Globus pallidus (tissue), 1 donor: ENCODE measurements around the gene MOSPD3.
"Not testable (repeated sequence)": the region's sequence is repeated elsewhere in the genome, so short reads cannot be mapped to it uniquely, and the experiment has no call there.

ENCODE experiments used
- DNase-seq: peaks from one replicate; pipeline ENCODE4 v3.0.0-alpha.2; 2015; ENCODE audit warnings: low spot score

The MOSPD3 gene, protein sequence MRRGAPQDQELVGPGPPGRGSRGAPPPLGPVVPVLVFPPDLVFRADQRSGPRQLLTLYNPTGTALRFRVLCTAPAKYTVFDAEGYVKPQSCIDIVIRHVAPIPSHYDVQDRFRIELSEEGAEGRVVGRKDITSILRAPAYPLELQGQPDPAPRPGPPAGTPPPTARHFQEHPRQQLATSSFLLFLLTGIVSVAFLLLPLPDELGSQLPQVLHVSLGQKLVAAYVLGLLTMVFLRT

DNA sequence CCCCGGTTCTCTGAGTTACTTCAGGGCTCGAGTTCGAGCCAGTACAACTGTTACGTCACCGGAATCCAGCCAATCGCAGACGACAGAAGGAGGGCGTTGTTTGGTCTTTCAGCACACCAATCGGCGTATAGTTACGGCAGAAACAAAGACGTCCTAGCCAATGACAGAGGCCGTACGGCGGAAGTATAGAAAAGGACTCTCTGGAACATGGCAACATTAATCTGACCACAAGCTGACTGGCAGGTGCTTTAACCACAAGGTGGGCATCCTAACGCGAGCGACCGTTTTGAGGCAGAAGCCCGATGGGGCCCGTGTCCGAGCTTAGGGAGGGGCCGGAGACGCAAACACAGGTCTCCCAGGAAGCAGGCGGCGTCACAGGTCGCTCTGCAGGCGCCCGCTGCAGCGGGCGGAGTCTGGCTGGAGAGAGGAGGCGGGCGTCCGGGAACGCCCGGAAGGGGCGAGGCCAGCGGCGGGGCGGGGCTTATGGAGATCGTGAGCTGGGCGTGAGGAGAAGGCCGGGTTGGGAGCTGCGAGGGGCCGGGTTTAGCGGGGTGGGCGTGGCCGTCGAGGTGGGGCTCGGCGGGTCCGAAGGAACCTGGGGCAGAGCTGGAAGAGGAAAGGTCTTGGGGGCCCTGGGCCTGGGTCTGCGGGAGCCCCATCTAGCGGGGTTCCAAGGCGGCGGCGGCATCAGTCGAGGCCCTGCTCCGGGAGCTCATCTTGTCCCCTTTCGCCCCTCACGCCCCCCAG is at the start of gene MOSPD3:
Gene MOSPD3, plus strand, starts transcription at position 558 of the 747 bp plus-strand sequence. CDS start 252 bp downstream, outside the sequence.
- DNase-seq: peak; percentile 100

GRCh38 chr7:100563100-100563564 is 49.2 kb upstream of the MOSPD3 start:
- no peak for DNase-seq

DNA sequence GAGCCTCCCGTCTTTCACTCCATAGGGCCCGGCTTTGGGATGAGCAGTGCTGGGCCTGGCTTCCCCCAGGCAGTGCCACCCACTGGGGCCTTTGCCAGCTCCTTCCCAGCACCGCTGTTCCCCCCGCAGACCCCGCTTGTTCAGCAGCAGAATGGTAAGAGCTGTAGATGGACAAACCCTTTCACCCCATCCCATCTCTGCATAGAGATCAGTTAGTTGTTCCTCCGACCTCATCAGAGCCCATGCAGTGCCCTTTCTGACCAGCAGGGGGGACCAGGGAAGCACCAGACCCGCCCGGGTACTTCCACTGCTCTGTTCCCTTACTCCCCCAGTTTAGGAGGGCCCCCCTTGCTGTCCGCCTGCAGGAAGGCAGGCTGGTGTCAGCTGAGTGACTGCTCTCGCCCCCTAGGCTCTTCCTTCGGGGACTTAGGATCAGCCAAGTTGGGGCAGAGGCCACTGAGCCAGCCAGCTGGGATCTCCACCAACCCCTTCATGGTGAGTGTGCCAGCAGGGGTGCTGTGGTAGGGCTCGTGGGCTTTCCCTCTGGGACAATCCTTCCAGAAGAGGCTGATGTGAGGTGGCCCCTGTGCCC is 48.4 kb upstream of the MOSPD3 start:
- DNase-seq: no peak

- DNase-seq: not testable (repeated sequence)
Measured at GRCh38 chr7:100564405-100564804, 47.9 kb upstream of the MOSPD3 start.

DNA sequence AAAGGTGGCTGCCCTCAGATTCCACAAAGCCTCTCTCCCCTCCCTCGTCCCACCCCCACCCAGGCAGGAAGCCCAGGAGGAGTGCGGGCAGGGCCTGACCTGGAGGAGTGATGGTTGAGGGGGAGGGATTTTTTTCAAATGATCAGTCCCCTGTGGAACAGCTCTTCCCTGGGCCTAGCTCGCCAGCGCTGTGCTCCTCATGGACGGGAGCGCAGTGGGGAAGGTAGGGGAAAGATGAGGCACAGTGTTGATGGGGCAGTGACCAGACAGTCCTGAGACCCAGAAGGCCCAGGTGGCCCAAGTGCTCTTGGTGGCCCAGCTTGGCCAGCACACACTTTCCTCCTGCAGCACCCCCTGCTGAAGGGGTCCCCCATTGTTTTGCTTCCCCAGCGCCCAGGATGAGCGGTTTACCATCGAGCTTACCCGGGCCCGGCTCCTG is 47.2 kb upstream of the MOSPD3 start:
- DNase-seq: no peak

DNA sequence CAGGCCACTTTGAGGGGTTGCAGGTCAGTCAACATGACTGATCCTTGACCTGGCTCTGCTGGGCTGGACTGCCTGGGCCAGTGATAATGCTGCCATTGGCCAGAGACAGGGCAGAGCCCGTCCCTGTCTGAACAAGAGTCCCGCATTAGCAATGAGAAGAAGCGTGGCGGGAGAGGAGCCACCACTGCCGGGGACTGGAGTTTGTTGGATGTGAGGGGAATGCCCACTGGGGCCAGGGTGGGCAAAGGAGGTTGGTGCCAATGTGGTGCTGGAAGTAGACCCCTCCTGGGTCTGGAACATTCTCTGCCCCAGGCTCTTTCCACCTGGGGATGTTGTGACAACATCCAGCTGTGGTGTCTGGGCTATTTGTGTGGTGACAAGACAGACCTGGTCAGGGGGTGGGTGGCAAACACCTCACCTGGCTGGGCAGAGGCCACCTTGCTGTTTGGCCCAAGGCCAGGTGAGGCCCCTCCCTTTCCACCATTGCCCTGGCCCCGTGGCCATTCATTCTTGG is 46.3 kb upstream of the MOSPD3 start:
- DNase-seq: no peak

DNA sequence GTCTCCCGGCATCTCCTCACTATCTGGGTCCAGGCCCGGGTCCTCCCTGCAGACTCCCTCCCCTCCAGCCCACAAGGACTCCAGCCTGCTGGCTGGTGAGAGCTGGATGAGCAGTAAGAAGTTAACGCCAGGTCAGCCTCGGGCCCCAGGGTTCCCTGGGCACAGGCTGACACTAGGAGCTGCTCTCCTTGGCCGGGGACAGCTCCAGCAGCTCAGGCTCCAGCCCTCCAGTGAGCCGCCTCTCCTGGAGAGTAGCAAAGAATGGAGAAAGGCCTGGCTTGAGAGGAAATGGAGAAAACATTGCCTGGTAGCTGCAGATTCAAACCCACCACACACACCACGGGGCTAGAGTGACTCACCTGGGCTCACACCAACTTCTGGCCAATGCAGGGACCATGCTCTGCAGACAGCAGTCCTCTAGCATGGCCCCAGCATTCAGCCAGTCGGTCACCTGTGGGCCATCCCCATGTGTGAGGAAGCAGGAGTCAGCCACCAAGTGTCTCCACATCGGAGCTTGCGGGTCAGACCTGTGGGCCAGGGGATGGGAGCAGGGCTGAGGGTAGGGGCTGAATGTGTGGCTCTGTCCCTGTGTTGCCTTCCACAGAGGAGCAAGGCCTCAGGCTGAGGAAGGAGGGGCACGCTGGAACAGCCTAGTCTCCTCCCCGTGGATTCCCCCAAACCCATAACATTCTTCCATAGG is 45.2 kb upstream of the MOSPD3 start:
- DNase-seq: no peak

DNA sequence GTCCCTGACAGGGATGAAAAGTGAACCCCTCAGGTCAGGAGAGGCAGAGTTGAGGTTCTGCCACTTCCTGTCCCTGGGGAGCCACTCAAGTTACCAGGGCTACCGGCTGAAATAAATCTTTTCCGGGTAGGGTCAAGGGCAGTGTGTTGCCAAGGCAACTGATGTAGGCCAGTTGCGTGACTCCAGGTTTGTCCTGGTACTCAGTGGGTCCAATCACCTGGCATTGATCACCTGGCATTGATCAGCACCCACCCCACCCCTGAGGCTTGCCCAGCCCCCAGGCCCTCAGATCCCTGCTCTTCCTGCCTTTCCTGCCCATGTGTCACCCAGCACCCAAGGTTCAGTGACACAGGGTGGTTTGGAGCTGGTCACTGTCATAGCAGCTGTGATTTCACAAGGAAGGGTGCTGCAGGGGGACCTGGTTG is 44.6 kb upstream of the MOSPD3 start:
- no peak for DNase-seq

- no peak for DNase-seq
Measured at GRCh38 chr7:100568176-100568895, 44.0 kb upstream of the MOSPD3 start.

- peak; percentile 74 for DNase-seq
Measured at GRCh38 chr7:100568896-100569844, 43.2 kb upstream of the MOSPD3 start.

GRCh38 chr7:100570954-100571828 is 41.1 kb upstream of the MOSPD3 start:
- no peak for DNase-seq

DNA sequence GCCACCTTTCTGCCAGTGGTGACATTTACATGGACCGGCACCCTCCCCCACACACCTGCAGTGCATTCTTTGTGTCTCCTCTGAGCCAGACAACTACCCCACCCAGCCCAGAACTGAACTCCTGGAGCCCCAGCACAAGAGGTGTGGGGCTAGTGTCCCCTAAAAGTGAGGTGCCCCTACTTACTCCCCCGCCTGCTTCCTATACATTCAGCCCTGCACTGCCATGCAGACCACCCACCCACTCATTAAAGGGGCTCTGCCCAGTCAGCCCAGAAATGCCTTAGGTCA is 40.6 kb upstream of the MOSPD3 start:
- DNase-seq: no peak

GRCh38 chr7:100572281-100572948 is 39.9 kb upstream of the MOSPD3 start:
- no peak for DNase-seq

DNA sequence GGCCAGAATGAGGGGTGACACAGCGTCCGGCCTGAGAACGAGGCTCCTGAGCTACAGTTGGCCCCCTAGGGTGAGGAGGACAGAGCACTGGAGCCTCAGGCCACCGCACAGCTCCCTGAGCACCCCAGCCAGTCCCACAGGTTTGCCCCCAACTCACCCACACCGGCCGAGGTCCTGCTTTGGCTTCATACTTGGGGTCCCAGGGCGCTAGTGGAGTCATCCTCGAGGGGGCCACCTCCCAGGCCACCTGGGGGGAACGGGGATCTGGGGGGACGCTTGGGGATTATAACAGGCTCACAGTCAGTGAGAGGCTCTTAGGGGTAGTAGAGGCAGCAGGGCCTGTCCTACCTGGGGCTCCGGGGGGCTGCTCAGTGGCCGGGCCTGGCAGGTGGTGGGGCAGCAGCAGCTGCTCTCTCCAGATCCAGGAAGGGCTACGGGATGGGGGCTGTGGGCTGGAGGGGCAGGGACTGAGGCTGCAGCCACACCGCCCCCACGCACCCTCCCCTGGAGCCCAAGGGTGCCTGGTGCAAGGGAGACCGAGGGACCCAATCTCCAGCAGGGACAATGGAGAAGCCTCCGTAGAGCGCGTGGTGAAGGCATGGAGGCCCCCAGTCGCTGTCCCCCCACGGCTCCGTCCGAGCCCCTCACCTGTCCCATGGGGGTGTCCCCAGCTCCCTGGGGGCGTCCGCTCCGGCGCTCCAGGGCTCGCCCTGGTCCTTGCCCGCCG is 39.2 kb upstream of the MOSPD3 start:
- no peak for DNase-seq

DNA sequence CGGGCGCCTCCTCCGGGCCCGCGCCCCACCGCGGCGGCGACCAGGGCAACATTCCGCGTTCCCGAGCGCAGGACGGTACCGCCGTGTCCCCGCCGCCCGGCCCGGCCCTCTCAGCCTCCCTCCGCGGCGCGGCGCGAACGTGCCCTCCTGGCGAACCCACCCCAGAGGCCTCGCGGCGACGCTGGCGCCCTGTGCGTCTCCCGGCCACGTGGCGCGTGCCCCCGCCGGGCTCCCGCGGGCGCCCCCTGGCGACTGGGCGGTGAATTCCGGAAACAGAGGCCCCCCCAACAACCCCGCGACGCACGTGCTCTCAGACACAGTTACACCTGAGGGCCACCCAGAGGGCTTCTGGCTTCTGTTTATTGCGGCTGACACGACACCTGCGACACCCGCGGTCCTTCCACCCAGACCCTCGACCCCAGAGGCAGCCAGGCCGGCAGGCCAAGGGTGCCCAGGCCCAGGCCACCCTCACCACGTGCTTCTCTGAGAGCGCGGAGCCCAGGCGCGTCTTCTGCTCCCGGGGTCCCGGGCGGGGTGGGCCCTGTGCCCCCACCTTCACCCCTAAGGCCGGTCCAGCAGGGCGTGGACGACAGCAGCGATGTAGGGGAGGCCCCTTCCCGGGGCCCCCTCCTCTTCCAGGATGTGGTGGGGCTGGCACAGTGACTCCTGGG is 38.5 kb upstream of the MOSPD3 start, which contains the start of gene SAP25:
Gene SAP25, minus strand, starts transcription at position 210 of the 671 bp plus-strand sequence. Its CDS starts 158 bp downstream, at position 52.
- no peak for DNase-seq

GRCh38 chr7:100574362-100575205 is 37.8 kb upstream of the MOSPD3 start:
- DNase-seq: no peak

- DNase-seq: no peak
Measured at GRCh38 chr7:100575206-100575631, 37.1 kb upstream of the MOSPD3 start.
